WTC11 (cell line): Measurements from ENCODE around the gene KLK14. TPM values are rescaled to one million over a fixed set of nuclear protein-coding genes. Genes with fewer than 3 reads are reported as not detected.

Source experiments
- ATAC-seq: fragments of 200-7000 bp; cut with Tn5 transposase; 2 replicates; pipeline ENCODE4 v1.10.0; 2021; ENCODE audit warnings: mild to moderate bottlenecking, moderate library complexity
- CTCF ChIA-PET: fragments of 300-600 bp; sonication (Branson Sonifier 250); formaldehyde crosslinking; loops from one replicate; lab custom pipeline; 2021; ENCODE audit warnings: antibody characterized with exemption; lab: Charles Lee
- POLR2A ChIA-PET: fragments of 350-600 bp; sonication (Branson Sonifier 250); formaldehyde crosslinking; loops from one replicate; lab custom pipeline; 2021; ENCODE audit warnings: antibody characterized with exemption; lab: Charles Lee
- DNase-seq: peaks from one replicate; pipeline ENCODE4 v3.0.0; 2021; ENCODE audit warnings: low spot score
- H3K27ac Mint-ChIP-seq: 2 replicates; pipeline ENCODE4 v1.8.0; 2021; ENCODE audit warnings: mixed read lengths
- H3K27me3 Mint-ChIP-seq: 2 replicates; pipeline ENCODE4 v1.8.0; 2021; ENCODE audit warnings: low read depth, mild to moderate bottlenecking, moderate library complexity, mixed read lengths
- H3K36me3 Mint-ChIP-seq: 2 replicates; pipeline ENCODE4 v1.8.0; 2021; ENCODE audit warnings: mixed read lengths
- H3K4me1 Mint-ChIP-seq: 2 replicates; pipeline ENCODE4 v1.8.0; 2022; ENCODE audit warnings: mixed read lengths
- H3K4me3 Mint-ChIP-seq: 2 replicates; pipeline ENCODE4 v1.8.0; 2021; ENCODE audit warnings: mild to moderate bottlenecking, moderate library complexity, mixed read lengths
- H3K9me3 Mint-ChIP-seq: 2 replicates; pipeline ENCODE4 v1.8.0; 2021; ENCODE audit warnings: mixed read lengths
- ETV6 ChIP-seq: sonication (generic); formaldehyde crosslinking; IDR thresholded peaks from 2 replicates; pipeline ENCODE4 v1.8.1; 2022; ENCODE audit warnings: mild to moderate bottlenecking, missing genetic modification reagents
- NFE2L1 ChIP-seq: sonication (generic); formaldehyde crosslinking; IDR thresholded peaks from 2 replicates; pipeline ENCODE4 v1.8.1; 2023; ENCODE audit warnings: missing genetic modification reagents
- NR3C1 ChIP-seq: sonication (generic); formaldehyde crosslinking; conservative IDR thresholded peaks from 2 replicates; pipeline ENCODE4 v1.8.1; 2023; ENCODE audit warnings: low read depth, mild to moderate bottlenecking, missing genetic modification reagents
- SMAD3 ChIP-seq: sonication (generic); formaldehyde crosslinking; IDR thresholded peaks from 2 replicates; pipeline ENCODE4 v1.8.0; 2022; ENCODE audit warnings: missing genetic modification reagents, mild to moderate bottlenecking, borderline replicate concordance
- STAT6 ChIP-seq: sonication (generic); formaldehyde crosslinking; conservative IDR thresholded peaks from 2 replicates; pipeline ENCODE4 v1.8.1; 2023; ENCODE audit warnings: mild to moderate bottlenecking, low read depth, missing genetic modification reagents, moderate library complexity
- ZMAT4 ChIP-seq: fragments of 250-450 bp; sonication (Bioruptor Pico); IDR thresholded peaks from 2 replicates; pipeline ENCODE4 v1.9.0; 2021; ENCODE audit warnings: mild to moderate bottlenecking
- ZNF219 ChIP-seq: sonication (generic); formaldehyde crosslinking; IDR thresholded peaks from 2 replicates; pipeline ENCODE4 v1.8.0; 2023; ENCODE audit warnings: missing genetic modification reagents, mild to moderate bottlenecking, borderline replicate concordance
- ZNF671 ChIP-seq: fragments of 250-450 bp; sonication (Bioruptor Pico); IDR thresholded peaks from 2 replicates; pipeline ENCODE4 v1.8.0; 2021; ENCODE audit warnings: mild to moderate bottlenecking
- total RNA-seq: library from RNA; stranded (reverse); gene quantifications from 3 replicates; pipeline ENCODE4 v1.2.3, GENCODE V29; 2021
- TF ChIP-seq, protein P1 (sequence below): sonication (generic); formaldehyde crosslinking; IDR thresholded peaks from 2 replicates; pipeline ENCODE4 v1.8.0; 2023; ENCODE audit warnings: mild to moderate bottlenecking, missing genetic modification reagents
- TF ChIP-seq, protein P2 (sequence below): sonication (generic); formaldehyde crosslinking; IDR thresholded peaks from 2 replicates; pipeline ENCODE4 v1.8.1; 2023; ENCODE audit warnings: mild to moderate bottlenecking, missing genetic modification reagents
- TF ChIP-seq, protein P3 (sequence below): sonication (generic); formaldehyde crosslinking; IDR thresholded peaks from 2 replicates; pipeline ENCODE4 v1.8.0; 2023; ENCODE audit warnings: missing genetic modification reagents, mild to moderate bottlenecking, borderline replicate concordance
- TF ChIP-seq, protein P4 (sequence below): sonication (generic); formaldehyde crosslinking; conservative IDR thresholded peaks from 2 replicates; pipeline ENCODE4 v1.8.1; 2022; ENCODE audit warnings: mild to moderate bottlenecking, missing genetic modification reagents

KLK14 gene
- total RNA-seq, 1 experiment from 2014 or later: 1.1 TPM

- TF ChIP-seq, protein P1, sequence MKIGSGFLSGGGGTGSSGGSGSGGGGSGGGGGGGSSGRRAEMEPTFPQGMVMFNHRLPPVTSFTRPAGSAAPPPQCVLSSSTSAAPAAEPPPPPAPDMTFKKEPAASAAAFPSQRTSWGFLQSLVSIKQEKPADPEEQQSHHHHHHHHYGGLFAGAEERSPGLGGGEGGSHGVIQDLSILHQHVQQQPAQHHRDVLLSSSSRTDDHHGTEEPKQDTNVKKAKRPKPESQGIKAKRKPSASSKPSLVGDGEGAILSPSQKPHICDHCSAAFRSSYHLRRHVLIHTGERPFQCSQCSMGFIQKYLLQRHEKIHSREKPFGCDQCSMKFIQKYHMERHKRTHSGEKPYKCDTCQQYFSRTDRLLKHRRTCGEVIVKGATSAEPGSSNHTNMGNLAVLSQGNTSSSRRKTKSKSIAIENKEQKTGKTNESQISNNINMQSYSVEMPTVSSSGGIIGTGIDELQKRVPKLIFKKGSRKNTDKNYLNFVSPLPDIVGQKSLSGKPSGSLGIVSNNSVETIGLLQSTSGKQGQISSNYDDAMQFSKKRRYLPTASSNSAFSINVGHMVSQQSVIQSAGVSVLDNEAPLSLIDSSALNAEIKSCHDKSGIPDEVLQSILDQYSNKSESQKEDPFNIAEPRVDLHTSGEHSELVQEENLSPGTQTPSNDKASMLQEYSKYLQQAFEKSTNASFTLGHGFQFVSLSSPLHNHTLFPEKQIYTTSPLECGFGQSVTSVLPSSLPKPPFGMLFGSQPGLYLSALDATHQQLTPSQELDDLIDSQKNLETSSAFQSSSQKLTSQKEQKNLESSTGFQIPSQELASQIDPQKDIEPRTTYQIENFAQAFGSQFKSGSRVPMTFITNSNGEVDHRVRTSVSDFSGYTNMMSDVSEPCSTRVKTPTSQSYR: no peak
- no peak for TF ChIP-seq ZNF671
These were observed 4.6 kb downstream of the KLK14 start (continued) for GRCh38 chr19:51078104-51078503.

GRCh38 chr19:51076631-51077213 lies 6.0 kb downstream of the KLK14 start:
- CTCF ChIA-PET: interaction anchor here (1.2 to 1.9 kb wide), 4 partner anchors 18 to 154 kb away, joined by 3 to 13 read pairs (median 4); no protein-coding TSS in a partner anchor
- Mint-ChIP-seq H3K4me1 (peaks cover 13% of the 10 kb centered on the region), H3K27ac (peak overlapping the region; percentile 26; the same call in 1 of the 2 replicates), H3K4me3 (no peak overlapping the region)
- no peak for DNase-seq
- no peak for TF ChIP-seq ZNF219 (CRISPR knock-in tag)
- TF ChIP-seq NFE2L1 (CRISPR knock-in tag): no peak
- TF ChIP-seq NR3C1 (CRISPR knock-in tag): no peak
- TF ChIP-seq, all 79 proteins: peak for 0
- Mint-ChIP-seq H3K27me3 (peaks cover 10% of the 10 kb centered on the region; the same call in 1 of the 2 replicates), H3K9me3 (peaks cover 17% of the 10 kb centered on the region), H3K36me3 (peaks cover 10% of the 10 kb centered on the region)
- peak; percentile 34 for ATAC-seq
- POLR2A ChIA-PET: no interaction called here

DNA sequence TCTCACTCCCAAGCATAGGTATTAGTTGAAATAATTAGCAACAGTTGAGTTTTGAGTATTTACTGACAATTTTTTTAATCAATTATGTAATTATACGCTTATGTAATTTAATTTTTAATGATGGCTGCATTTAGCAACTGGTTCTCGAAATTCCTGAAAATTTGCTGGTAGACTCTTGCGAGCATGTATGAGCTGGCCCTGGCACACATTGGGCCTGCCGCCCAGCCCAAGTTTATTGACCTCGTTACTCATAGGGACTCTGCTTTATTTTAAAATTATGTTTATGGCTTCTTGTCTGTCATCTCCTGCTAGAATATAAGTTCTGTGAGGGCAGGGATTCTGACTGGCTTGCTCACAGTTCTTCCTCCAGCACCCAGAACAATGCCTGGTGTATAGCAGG lies 6.7 kb downstream of the KLK14 start:
- no peak for TF ChIP-seq ZMAT4 (CRISPR knock-in tag)
- TF ChIP-seq SMAD3 (CRISPR knock-in tag): no peak
- TF ChIP-seq, protein P2, sequence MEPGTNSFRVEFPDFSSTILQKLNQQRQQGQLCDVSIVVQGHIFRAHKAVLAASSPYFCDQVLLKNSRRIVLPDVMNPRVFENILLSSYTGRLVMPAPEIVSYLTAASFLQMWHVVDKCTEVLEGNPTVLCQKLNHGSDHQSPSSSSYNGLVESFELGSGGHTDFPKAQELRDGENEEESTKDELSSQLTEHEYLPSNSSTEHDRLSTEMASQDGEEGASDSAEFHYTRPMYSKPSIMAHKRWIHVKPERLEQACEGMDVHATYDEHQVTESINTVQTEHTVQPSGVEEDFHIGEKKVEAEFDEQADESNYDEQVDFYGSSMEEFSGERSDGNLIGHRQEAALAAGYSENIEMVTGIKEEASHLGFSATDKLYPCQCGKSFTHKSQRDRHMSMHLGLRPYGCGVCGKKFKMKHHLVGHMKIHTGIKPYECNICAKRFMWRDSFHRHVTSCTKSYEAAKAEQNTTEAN (CRISPR knock-in tag): no peak
- TF ChIP-seq, protein P3, sequence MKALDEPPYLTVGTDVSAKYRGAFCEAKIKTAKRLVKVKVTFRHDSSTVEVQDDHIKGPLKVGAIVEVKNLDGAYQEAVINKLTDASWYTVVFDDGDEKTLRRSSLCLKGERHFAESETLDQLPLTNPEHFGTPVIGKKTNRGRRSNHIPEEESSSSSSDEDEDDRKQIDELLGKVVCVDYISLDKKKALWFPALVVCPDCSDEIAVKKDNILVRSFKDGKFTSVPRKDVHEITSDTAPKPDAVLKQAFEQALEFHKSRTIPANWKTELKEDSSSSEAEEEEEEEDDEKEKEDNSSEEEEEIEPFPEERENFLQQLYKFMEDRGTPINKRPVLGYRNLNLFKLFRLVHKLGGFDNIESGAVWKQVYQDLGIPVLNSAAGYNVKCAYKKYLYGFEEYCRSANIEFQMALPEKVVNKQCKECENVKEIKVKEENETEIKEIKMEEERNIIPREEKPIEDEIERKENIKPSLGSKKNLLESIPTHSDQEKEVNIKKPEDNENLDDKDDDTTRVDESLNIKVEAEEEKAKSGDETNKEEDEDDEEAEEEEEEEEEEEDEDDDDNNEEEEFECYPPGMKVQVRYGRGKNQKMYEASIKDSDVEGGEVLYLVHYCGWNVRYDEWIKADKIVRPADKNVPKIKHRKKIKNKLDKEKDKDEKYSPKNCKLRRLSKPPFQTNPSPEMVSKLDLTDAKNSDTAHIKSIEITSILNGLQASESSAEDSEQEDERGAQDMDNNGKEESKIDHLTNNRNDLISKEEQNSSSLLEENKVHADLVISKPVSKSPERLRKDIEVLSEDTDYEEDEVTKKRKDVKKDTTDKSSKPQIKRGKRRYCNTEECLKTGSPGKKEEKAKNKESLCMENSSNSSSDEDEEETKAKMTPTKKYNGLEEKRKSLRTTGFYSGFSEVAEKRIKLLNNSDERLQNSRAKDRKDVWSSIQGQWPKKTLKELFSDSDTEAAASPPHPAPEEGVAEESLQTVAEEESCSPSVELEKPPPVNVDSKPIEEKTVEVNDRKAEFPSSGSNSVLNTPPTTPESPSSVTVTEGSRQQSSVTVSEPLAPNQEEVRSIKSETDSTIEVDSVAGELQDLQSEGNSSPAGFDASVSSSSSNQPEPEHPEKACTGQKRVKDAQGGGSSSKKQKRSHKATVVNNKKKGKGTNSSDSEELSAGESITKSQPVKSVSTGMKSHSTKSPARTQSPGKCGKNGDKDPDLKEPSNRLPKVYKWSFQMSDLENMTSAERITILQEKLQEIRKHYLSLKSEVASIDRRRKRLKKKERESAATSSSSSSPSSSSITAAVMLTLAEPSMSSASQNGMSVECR: no peak
- TF ChIP-seq, protein P4, sequence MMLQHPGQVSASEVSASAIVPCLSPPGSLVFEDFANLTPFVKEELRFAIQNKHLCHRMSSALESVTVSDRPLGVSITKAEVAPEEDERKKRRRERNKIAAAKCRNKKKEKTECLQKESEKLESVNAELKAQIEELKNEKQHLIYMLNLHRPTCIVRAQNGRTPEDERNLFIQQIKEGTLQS (CRISPR knock-in tag): no peak
- no peak for TF ChIP-seq ETV6 (CRISPR knock-in tag)
- TF ChIP-seq STAT6 (CRISPR knock-in tag): no peak
- TF ChIP-seq, all 79 proteins: peak for 0
- H3K4me1 Mint-ChIP-seq: peaks cover 13% of the 10 kb centered on the region
- H3K4me3 Mint-ChIP-seq: no peak overlapping the region
- H3K27ac Mint-ChIP-seq: no peak overlapping the region
- ATAC-seq (no peak), DNase-seq (no peak)
- CTCF ChIA-PET: interaction anchor here (1.2 to 1.9 kb wide), 3 partner anchors 19 to 154 kb away, joined by 3 to 13 read pairs (median 4); no protein-coding TSS in a partner anchor
- peaks cover 10% of the 10 kb centered on the region for H3K36me3 Mint-ChIP-seq
- peaks cover 17% of the 10 kb centered on the region for H3K9me3 Mint-ChIP-seq
- POLR2A ChIA-PET: no interaction called here
- peaks cover 10% of the 10 kb centered on the region for H3K27me3 Mint-ChIP-seq
